Right renal cortex interstitium (tissue), 3 donors: Measurements from ENCODE around the gene AMZ1. TPM values are rescaled to one million over a fixed set of nuclear protein-coding genes. Genes with fewer than 3 reads are reported as not detected.
"Not testable (repeated sequence)": the region's sequence is repeated elsewhere in the genome, so short reads cannot be mapped to it uniquely, and the experiment has no call there.

Experiments used
- DNase-seq, 3 donors: peaks; one replicate each; pipeline ENCODE4 v3.0.0-alpha.2; 2013; ENCODE audit warnings: low read depth in 3 of 3, low spot score in 2 of 3
- polyA plus RNA-seq, 3 donors: library from polyadenylated mRNA; unstranded; fragments of 120-200 nt; gene quantifications; one replicate each; pipeline ENCODE4 v1.2.1, GENCODE V29; 2013; ENCODE audit not compliant: insufficient read length in 3 of 3

AMZ1 gene
- polyA plus RNA-seq, 3 donors = 0.08 to 0.29 (median 0.27) TPM

GRCh38 chr7:2709553-2710285 is 21.7 kb downstream of the AMZ1 start:
- DNase-seq = no peak

- DNase-seq = no peak
Observed at GRCh38 chr7:2710286-2710655, 22.3 kb downstream of the AMZ1 start.

GRCh38 chr7:2710901-2711551 is 23.0 kb downstream of the AMZ1 start:
- no peak for DNase-seq

GRCh38 chr7:2711895-2712675 is 24.1 kb downstream of the AMZ1 start:
- DNase-seq = no peak

GRCh38 chr7:2713370-2713769 is 25.4 kb downstream of the AMZ1 start:
- no peak for DNase-seq

GRCh38 chr7:2713978-2714377 is 26.0 kb downstream of the AMZ1 start:
- no peak for DNase-seq

- no peak for DNase-seq
Observed at GRCh38 chr7:2714636-2715035, 26.6 kb downstream of the AMZ1 start.

- no peak for DNase-seq
Observed at GRCh38 chr7:2715341-2716231, 27.6 kb downstream of the AMZ1 start.

- DNase-seq = no peak
Observed at GRCh38 chr7:2716488-2716887, 28.5 kb downstream of the AMZ1 start.

GRCh38 chr7:2716906-2717292 is 28.9 kb downstream of the AMZ1 start:
- no peak for DNase-seq

- DNase-seq = peak in 2 of 3 donors; percentile 48 to 73
Observed at GRCh38 chr7:2717293-2718261, 29.6 kb downstream of the AMZ1 start.

GRCh38 chr7:2718296-2718965 is 30.4 kb downstream of the AMZ1 start:
- no peak for DNase-seq

GRCh38 chr7:2719007-2719406 is 31.0 kb downstream of the AMZ1 start:
- DNase-seq = no peak

GRCh38 chr7:2720024-2720423 is 32.0 kb downstream of the AMZ1 start:
- no peak for DNase-seq

GRCh38 chr7:2721842-2722241 is 33.8 kb downstream of the AMZ1 start:
- no peak for DNase-seq

- DNase-seq = no peak
Observed at GRCh38 chr7:2722591-2722990, 34.6 kb downstream of the AMZ1 start.

GRCh38 chr7:2723138-2723850 is 35.3 kb downstream of the AMZ1 start:
- no peak for DNase-seq

GRCh38 chr7:2724036-2724435 is 36.0 kb downstream of the AMZ1 start:
- DNase-seq = not testable (repeated sequence)
